ENCODE data around the gene CYB561A3.

Gene CYB561A3

DNA sequence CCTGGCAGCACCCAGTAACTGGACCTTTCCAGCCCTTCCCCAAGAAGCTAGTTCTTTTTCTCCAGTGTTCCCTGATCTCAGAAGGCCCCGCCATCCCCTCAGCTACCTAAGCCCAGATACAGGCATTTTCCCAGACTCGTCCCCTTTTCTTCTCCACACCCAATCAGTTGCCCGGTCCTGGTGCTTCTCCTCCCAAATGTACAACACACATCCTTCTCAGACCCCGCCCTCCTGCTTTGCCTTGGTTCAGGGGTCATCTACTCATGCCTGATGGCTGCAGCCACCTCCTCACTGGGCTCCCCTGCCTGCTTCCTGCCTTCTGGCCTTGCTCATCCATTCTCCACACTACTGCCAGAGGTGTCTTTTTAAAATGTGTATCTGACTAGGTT lies 22.2 kb downstream of the CYB561A3 start:
- Histone ChIP-seq H3K27me3 (ENCODE audit: insufficient read depth, low read length) (no peaks in the 10 kb centered on the region), H3K9ac (ENCODE audit: low read depth, low read length) (no peak overlapping the region), H3K4me1 (ENCODE audit: insufficient read depth, low read length) (peaks cover 6% of the 10 kb centered on the region), H3K27ac (ENCODE audit: low read length) (no peak overlapping the region), H3K4me3 (ENCODE audit: low read length) (no peak overlapping the region), H3K36me3 (ENCODE audit: insufficient read depth, low read depth, low read length) (peaks cover 18% of the 10 kb centered on the region), H3K9me3 (ENCODE audit: insufficient read depth, low read depth, low read length) (no peaks in the 10 kb centered on the region)

DNA sequence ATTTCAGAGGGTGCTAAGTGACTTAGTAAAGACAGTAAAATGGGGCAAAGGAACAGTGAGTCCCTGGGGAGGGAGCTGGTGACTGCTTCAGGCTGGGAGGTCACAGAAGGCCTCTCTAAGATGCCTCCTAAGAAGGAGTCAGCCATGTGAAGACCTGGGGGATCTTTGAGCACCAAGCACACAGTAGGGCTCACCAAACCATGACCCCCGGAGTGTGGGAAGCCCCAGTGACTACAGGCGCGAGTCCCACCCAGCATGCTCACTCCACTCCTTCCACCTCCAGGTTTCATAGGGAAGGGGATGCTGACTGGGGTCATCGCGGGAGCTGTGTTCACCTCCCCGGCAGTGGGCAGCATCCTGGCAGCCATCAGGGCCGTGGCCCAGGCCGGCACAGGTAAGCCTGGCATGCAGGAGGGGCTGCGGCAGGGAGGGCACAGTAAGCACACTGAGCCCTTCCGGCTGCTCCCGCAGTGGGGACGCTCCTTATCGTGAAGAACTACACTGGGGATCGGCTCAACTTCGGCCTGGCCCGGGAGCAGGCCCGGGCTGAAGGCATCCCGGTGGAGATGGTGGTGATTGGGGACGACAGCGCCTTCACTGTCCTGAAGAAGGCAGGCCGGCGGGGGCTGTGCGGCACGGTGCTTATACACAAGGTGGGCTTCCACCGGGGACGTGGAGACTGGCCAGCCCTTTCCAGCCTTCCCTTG lies 22.7 kb downstream of the CYB561A3 start:
- H3K27me3 ChIP-seq (ENCODE audit: insufficient read depth, low read length), result no peaks in the 10 kb centered on the region
- H3K4me3 ChIP-seq (ENCODE audit: low read length), result no peak overlapping the region
- peaks cover 8% of the 10 kb centered on the region for H3K4me1 ChIP-seq (ENCODE audit: insufficient read depth, low read length)
- H3K9me3 ChIP-seq (ENCODE audit: insufficient read depth, low read depth, low read length), result no peaks in the 10 kb centered on the region
- no peak overlapping the region for H3K9ac ChIP-seq (ENCODE audit: low read depth, low read length)
- peaks cover 18% of the 10 kb centered on the region for H3K36me3 ChIP-seq (ENCODE audit: insufficient read depth, low read depth, low read length)
- no peak overlapping the region for H3K27ac ChIP-seq (ENCODE audit: low read length)

GRCh38 chr11:61337706-61338470 lies 23.8 kb downstream of the CYB561A3 start:
- Histone ChIP-seq H3K27me3 (ENCODE audit: insufficient read depth, low read length) (no peaks in the 10 kb centered on the region), H3K4me3 (ENCODE audit: low read length) (no peak overlapping the region), H3K9me3 (ENCODE audit: insufficient read depth, low read depth, low read length) (no peaks in the 10 kb centered on the region), H3K9ac (ENCODE audit: low read depth, low read length) (no peak overlapping the region), H3K27ac (ENCODE audit: low read length) (no peak overlapping the region), H3K36me3 (ENCODE audit: insufficient read depth, low read depth, low read length) (peaks cover 18% of the 10 kb centered on the region), H3K4me1 (ENCODE audit: insufficient read depth, low read length) (peaks cover 9% of the 10 kb centered on the region)

- no peaks in the 10 kb centered on the region for H3K9me3 ChIP-seq (ENCODE audit: insufficient read depth, low read depth, low read length)
- peaks cover 13% of the 10 kb centered on the region for H3K4me1 ChIP-seq (ENCODE audit: insufficient read depth, low read length)
- peak overlapping the region; percentile 50; the same call in 1 of the 2 replicates for H3K9ac ChIP-seq (ENCODE audit: low read depth, low read length)
- no peak overlapping the region for H3K4me3 ChIP-seq (ENCODE audit: low read length)
- H3K27ac ChIP-seq (ENCODE audit: low read length), result peak overlapping the region; percentile 79
- H3K27me3 ChIP-seq (ENCODE audit: insufficient read depth, low read length), result no peaks in the 10 kb centered on the region
- peaks cover 17% of the 10 kb centered on the region for H3K36me3 ChIP-seq (ENCODE audit: insufficient read depth, low read depth, low read length)
Observed at GRCh38 chr11:61336171-61336935, 25.3 kb downstream of the CYB561A3 start.

GRCh38 chr11:61335355-61335710 lies 26.3 kb downstream of the CYB561A3 start:
- Histone ChIP-seq H3K27ac (ENCODE audit: low read length) (no peak overlapping the region), H3K27me3 (ENCODE audit: insufficient read depth, low read length) (no peaks in the 10 kb centered on the region), H3K4me1 (ENCODE audit: insufficient read depth, low read length) (peaks cover 13% of the 10 kb centered on the region), H3K4me3 (ENCODE audit: low read length) (no peak overlapping the region), H3K9me3 (ENCODE audit: insufficient read depth, low read depth, low read length) (no peaks in the 10 kb centered on the region), H3K36me3 (ENCODE audit: insufficient read depth, low read depth, low read length) (peaks cover 18% of the 10 kb centered on the region), H3K9ac (ENCODE audit: low read depth, low read length) (peak overlapping the region; percentile 100; the same call in 1 of the 2 replicates)

- Histone ChIP-seq H3K4me3 (ENCODE audit: low read length) (no peak overlapping the region; the same call in 1 of the 2 replicates), H3K27me3 (ENCODE audit: insufficient read depth, low read length) (no peaks in the 10 kb centered on the region), H3K9me3 (ENCODE audit: insufficient read depth, low read depth, low read length) (no peaks in the 10 kb centered on the region), H3K27ac (ENCODE audit: low read length) (no peak overlapping the region), H3K36me3 (ENCODE audit: insufficient read depth, low read depth, low read length) (peaks cover 25% of the 10 kb centered on the region), H3K9ac (ENCODE audit: low read depth, low read length) (peak overlapping the region; percentile 100; the same call in 1 of the 2 replicates), H3K4me1 (ENCODE audit: insufficient read depth, low read length) (peaks cover 13% of the 10 kb centered on the region)
Observed at GRCh38 chr11:61334434-61335354, 27.0 kb downstream of the CYB561A3 start.

DNA sequence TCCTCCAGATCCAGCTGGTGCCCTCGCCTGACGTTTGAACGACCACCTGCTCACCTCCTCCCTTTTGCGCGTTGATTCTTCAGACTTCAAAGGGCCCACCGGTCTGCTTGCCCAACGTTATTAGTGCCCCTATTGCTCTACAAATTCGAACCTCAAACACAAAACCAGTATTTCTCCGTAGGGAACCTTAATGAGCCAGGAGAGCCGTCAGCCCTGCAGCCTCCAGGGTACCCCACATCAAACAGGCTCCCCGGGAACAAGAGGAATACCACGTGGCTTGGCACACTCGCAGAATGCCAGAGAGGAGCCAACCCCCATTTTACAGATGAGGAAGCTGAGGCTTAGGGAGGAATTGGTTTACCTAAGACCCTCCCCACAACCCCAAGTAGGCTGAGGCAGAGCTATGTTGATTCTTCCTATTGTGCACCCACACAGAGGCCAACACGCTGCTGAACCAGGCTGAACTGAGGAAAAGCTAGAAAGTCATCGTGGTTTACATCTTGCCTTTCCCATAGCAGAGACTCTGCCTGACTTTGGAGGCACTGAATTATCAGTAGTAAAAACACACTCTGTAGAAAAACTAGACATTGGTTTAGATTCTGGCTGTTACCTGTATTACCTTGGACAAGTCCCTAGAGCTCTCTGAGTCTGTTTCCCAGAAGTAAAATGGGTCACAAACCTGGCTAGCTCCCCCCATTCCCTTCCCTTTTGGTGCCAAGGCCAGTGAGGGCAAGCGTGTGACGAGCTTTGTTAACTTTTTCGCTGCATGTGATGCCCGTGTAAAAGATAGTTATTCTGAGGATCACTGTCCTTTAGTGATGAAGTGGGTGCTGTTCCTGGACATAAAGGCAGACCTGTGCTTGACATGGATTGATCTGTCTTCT lies 27.9 kb downstream of the CYB561A3 start:
- Histone ChIP-seq H3K36me3 (ENCODE audit: insufficient read depth, low read depth, low read length) (peaks cover 33% of the 10 kb centered on the region), H3K4me3 (ENCODE audit: low read length) (peak overlapping the region; percentile 99), H3K27me3 (ENCODE audit: insufficient read depth, low read length) (no peaks in the 10 kb centered on the region), H3K27ac (ENCODE audit: low read length) (peak overlapping the region; percentile 97), H3K9me3 (ENCODE audit: insufficient read depth, low read depth, low read length) (no peaks in the 10 kb centered on the region), H3K9ac (ENCODE audit: low read depth, low read length) (peak overlapping the region; percentile 100), H3K4me1 (ENCODE audit: insufficient read depth, low read length) (peaks cover 13% of the 10 kb centered on the region)

DNA sequence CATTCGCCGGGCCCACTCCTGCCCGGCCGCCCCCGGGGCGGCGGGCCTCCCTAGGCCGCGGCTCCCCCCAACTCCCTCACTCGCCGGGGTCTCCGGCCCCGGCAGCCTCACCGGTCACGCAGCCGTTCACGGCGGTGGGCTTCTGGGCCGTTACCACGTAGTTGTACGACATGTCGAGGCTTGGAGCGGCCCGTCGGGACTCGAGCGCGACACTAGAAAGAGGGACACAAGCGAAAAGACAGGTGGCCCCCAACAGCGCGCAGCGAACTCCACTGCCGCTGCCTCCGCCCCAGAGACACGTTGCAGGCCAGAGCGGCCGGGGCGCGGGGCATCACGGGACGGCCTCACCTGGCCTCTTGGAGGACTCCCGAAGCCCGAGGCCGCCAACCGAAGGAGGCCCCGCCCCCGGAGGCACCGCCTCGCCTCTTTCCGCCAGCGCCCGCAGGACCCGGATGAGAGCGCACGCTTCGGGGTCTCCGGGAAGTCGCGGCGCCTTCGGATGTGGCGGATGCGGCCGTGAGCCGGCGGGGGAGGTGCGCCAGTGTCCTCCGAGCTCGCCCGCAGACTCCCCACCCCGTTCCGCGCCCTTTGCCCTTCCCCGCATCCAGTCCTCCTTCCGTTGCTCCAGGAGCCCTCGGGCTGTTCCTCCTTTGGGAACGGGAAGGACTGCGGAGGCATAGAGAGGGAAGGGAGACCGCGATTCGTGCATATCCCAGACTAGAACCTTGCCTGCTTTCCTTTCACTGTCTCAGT lies 28.7 kb downstream of the CYB561A3 start, which contains the start of the genes DDB1 and TKFC:
DDB1 (minus strand) TSS at position 309 of the 753 bp plus-strand sequence; CDS start at position 172, 137 bp downstream.
TKFC (plus strand) TSS at position 432 of the 753 bp plus-strand sequence. CDS start 1,501 bp downstream, outside the sequence.
- Histone ChIP-seq H3K4me3 (ENCODE audit: low read length) (peak within 1 kb of the TSS; percentile 99), H3K9me3 (ENCODE audit: insufficient read depth, low read depth, low read length) (no peaks in the 10 kb centered on the region), H3K36me3 (ENCODE audit: insufficient read depth, low read depth, low read length) (peaks cover 33% of the 10 kb centered on the region), H3K9ac (ENCODE audit: low read depth, low read length) (peak within 1 kb of the TSS; percentile 100), H3K27ac (ENCODE audit: low read length) (peak within 1 kb of the TSS; percentile 97), H3K27me3 (ENCODE audit: insufficient read depth, low read length) (no peaks in the 10 kb centered on the region), H3K4me1 (ENCODE audit: insufficient read depth, low read length) (peaks cover 13% of the 10 kb centered on the region)

- no peaks in the 10 kb centered on the region for H3K9me3 ChIP-seq (ENCODE audit: insufficient read depth, low read depth, low read length)
- peak overlapping the region; percentile 67 for H3K27ac ChIP-seq (ENCODE audit: low read length)
- peaks cover 13% of the 10 kb centered on the region for H3K4me1 ChIP-seq (ENCODE audit: insufficient read depth, low read length)
Observed at GRCh38 chr11:61332281-61332796, 29.3 kb downstream of the CYB561A3 start.

More at GRCh38 chr11:61332281-61332796, 29.3 kb downstream of the CYB561A3 start:
- H3K9ac ChIP-seq (ENCODE audit: low read depth, low read length), result peak overlapping the region; percentile 98
- H3K4me3 ChIP-seq (ENCODE audit: low read length), result peak overlapping the region; percentile 99
- H3K36me3 ChIP-seq (ENCODE audit: insufficient read depth, low read depth, low read length), result peaks cover 39% of the 10 kb centered on the region
- no peaks in the 10 kb centered on the region for H3K27me3 ChIP-seq (ENCODE audit: insufficient read depth, low read length)

Measured in iPS-20b (cell line).